Naive B cell (primary cell): ENCODE results near the gene GJC2. TPM values are rescaled to one million over a fixed set of nuclear protein-coding genes. Genes with fewer than 3 reads are reported as not detected.
"Not testable (repeated sequence)": the region's sequence is repeated elsewhere in the genome, so short reads cannot be mapped to it uniquely, and the experiment has no call there.

Experiments used
- ATAC-seq, 2 donors: fragments of 150-1000 bp; cut with Tn5 transposase; 2 replicates each; pipeline ENCODE4 v1.10.0; 2021; ENCODE audit warnings: low read depth in 2 of 2, mild to moderate bottlenecking in 2 of 2, moderate library complexity in 2 of 2
- DNase-seq: peaks from one replicate; pipeline ENCODE4 v3.0.0; 2022
- H3K27ac Mint-ChIP-seq, 6 donors: one replicate each; pipeline ENCODE4 v1.8.0; 2020 to 2022; ENCODE audit warnings: mild to moderate bottlenecking in 6 of 6, mixed read lengths in 6 of 6, moderate library complexity in 5 of 6, inconsistent platforms in 2 of 6
- H3K27me3 Mint-ChIP-seq, 3 donors: one replicate each; pipeline ENCODE4 v1.8.0; 2021 to 2022; ENCODE audit warnings: mixed read lengths in 3 of 3, mild to moderate bottlenecking in 1 of 3
- H3K36me3 Mint-ChIP-seq, 2 donors: one replicate each; pipeline ENCODE4 v1.8.0; 2020 to 2022; ENCODE audit warnings: mixed read lengths in 2 of 2, inconsistent platforms in 1 of 2, mild to moderate bottlenecking in 1 of 2
- H3K4me1 Mint-ChIP-seq, 3 donors: one replicate each; pipeline ENCODE4 v1.8.0; 2020 to 2022; ENCODE audit warnings: mixed read lengths in 3 of 3, inconsistent platforms in 1 of 3, mild to moderate bottlenecking in 1 of 3, moderate library complexity in 1 of 3
- H3K4me3 Mint-ChIP-seq, 8 donors: one replicate each; pipeline ENCODE4 v1.8.0; 2020 to 2022; ENCODE audit warnings: mild to moderate bottlenecking in 8 of 8, mixed read lengths in 8 of 8, moderate library complexity in 8 of 8, inconsistent platforms in 2 of 8
- H3K9me3 Mint-ChIP-seq, 7 donors: one replicate each; pipeline ENCODE4 v1.8.0; 2020 to 2022; ENCODE audit warnings: mixed read lengths in 7 of 7, mild to moderate bottlenecking in 5 of 7, inconsistent platforms in 2 of 7, moderate library complexity in 1 of 7
- polyA plus RNA-seq, 6 donors: library from polyadenylated mRNA; unstranded; fragments of 300-500 nt; fragmentation: Illumina TruSeq; gene quantifications; one replicate each; pipeline ENCODE4 v1.2.3, GENCODE V29; 2021; ENCODE audit warnings: low read depth in 6 of 6

Gene GJC2
- polyA plus RNA-seq, 6 donors from 2014 or later: not detected

DNA sequence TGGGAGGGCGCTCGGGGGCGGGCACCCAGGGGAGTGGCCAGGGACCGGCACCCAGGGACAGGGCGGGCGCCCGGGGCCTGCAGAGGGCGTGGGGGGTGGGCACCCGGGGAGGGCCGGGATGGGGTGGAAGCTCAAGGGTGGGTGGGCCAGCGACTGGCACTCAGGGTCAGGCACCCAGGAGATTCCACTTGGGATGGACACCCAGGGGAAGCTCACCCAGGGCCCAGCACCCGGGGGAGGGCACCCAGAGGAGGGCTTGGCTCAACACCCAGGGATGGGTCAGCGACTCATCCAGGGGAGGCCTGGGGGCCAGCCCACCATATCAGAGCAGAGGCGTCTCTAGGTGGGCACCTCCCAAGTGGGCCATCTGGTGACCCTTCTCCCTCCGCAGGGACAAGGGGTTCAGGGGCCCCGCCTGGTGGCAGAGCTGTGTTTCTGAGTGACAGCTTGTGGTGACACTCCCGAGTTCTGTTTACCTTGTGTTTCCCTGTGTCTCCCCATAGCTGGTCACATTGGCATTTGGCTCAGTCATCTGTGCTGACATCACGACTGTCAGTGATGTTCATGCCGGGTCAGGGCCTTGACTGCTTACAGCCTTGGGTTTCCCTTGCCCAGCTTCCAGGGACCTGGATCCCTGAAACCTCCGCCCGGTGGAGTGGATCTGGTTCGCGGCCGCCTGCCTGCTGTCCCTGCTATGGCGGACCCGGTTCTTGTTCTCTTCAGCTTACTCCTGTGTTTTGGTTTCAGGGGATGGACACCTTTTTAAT lies 16.6 kb downstream of the GJC2 start:
- Mint-ChIP-seq H3K36me3 (no peaks in the 10 kb centered on the region), H3K4me3 (peak overlapping the region; percentile 86 to 94 (median 88)), H3K27me3 (no peaks in the 10 kb centered on the region), H3K27ac (peak overlapping the region; percentile 95 to 99 (median 96)), H3K4me1 (peaks cover 27 to 42% (median 39%) of the 10 kb centered on the region in 3 donors), H3K9me3 (no peaks in the 10 kb centered on the region)
- peak; percentile 63 for DNase-seq
- ATAC-seq: peak; percentile 23

GRCh38 chr1:228168563-228169270 lies 19.0 kb downstream of the GJC2 start:
- Mint-ChIP-seq H3K27ac (peak overlapping the region; percentile 66 to 96 (median 78)), H3K27me3 (no peaks in the 10 kb centered on the region), H3K9me3 (no peaks in the 10 kb centered on the region), H3K4me1 (peaks cover 35 to 50% (median 47%) of the 10 kb centered on the region in 3 donors), H3K36me3 (no peaks in the 10 kb centered on the region), H3K4me3 (peak overlapping the region in 2 of 8 donors; percentile 21 to 74)
- no peak for DNase-seq
- no peak for ATAC-seq

GRCh38 chr1:228169345-228169744 lies 19.6 kb downstream of the GJC2 start:
- no peak for DNase-seq
- no peak for ATAC-seq
- H3K4me1 Mint-ChIP-seq: peaks cover 29 to 46% (median 41%) of the 10 kb centered on the region in 3 donors
- no peaks in the 10 kb centered on the region for H3K27me3 Mint-ChIP-seq
- peak overlapping the region in 2 of 8 donors; percentile 21 to 74 for H3K4me3 Mint-ChIP-seq
- peak overlapping the region in 4 of 6 donors; percentile 37 to 95 (median 76) for H3K27ac Mint-ChIP-seq
- H3K9me3 Mint-ChIP-seq: no peaks in the 10 kb centered on the region
- no peaks in the 10 kb centered on the region for H3K36me3 Mint-ChIP-seq

DNA sequence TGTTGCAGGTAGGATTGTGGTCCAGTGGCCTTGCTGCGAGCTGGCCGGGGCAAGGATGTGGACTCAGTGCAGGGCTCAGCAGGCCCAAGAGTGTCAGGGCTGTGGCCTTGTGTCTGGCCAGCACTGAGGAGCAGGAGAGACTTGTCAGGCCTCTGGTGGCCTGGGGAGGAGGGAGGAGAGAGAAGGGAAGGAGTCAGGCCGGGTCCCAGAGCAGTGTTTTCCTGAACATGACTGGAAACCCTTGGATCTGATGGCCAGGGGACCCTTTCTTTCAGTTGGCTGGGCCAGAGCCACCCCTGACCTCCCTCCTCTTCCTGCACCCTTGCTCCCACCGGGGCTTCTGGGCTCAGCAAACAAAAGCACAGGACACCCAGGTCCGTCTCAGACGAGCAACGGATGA lies 20.9 kb downstream of the GJC2 start:
- DNase-seq (no peak), ATAC-seq (no peak)
- Mint-ChIP-seq H3K9me3 (no peaks in the 10 kb centered on the region), H3K4me3 (peak overlapping the region in 1 of 8 donors; percentile 42), H3K27ac (peak overlapping the region in 2 of 6 donors; percentile 79 to 95), H3K4me1 (peaks cover 20 to 36% (median 31%) of the 10 kb centered on the region in 3 donors), H3K27me3 (no peaks in the 10 kb centered on the region), H3K36me3 (no peaks in the 10 kb centered on the region)

GRCh38 chr1:228171221-228171891 lies 21.6 kb downstream of the GJC2 start:
- ATAC-seq (no peak), DNase-seq (no peak)
- H3K27ac Mint-ChIP-seq: peak overlapping the region in 2 of 6 donors; percentile 57 to 64
- no peaks in the 10 kb centered on the region for H3K36me3 Mint-ChIP-seq
- H3K9me3 Mint-ChIP-seq: no peaks in the 10 kb centered on the region
- H3K4me3 Mint-ChIP-seq: peak overlapping the region in 2 of 8 donors; percentile 7 to 47
- no peaks in the 10 kb centered on the region for H3K27me3 Mint-ChIP-seq
- H3K4me1 Mint-ChIP-seq: peaks cover 20 to 36% (median 31%) of the 10 kb centered on the region in 3 donors

DNA sequence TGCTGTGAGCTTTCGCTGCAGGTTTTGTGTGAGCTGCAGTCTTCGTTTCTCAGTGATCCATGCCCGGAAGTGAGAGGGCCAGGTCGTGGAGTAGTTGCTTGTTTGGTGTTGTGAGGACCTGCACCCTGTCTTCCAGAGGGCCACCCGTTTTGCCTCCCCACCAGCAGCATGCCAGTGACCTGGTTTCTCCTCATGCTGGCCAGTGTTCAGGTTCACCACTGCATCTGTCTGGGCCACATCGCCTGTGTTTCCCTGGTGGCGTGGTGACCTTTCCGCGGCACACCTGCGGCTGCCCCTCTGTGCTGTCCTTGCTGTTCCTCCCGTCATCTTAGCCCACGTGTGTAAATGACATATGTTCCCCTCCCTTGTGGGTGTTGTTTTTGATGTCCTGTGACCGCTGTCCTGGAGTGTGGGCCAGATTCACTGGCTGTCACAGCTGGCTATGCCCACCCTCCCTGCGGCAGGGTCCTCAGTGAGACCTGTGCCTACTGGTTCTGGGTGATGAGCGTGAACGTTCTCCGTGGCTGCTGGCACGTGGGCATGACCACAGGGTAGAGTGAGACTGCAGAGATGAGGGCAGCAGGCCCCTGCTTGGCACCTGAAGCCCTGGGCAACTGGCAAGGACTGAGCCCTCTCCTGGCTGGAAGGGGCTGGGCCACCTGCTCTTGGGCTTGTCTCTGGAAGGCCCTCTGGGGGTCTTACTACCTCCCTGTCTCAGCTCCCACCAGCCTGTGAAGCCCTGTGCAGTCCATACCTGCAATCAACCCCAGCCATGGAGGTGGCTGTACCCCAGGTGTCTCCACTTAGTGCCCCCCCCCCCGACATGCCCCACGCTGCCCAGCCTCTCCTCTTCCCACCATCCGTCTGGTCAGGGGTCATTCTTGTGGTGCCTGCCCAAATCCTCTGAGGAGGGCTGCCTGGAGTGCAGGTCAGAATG lies 23.1 kb downstream of the GJC2 start:
- DNase-seq (no peak), ATAC-seq (no peak)
- peak overlapping the region in 1 of 6 donors; percentile 57 for H3K27ac Mint-ChIP-seq
- H3K9me3 Mint-ChIP-seq: no peaks in the 10 kb centered on the region
- no peaks in the 10 kb centered on the region for H3K36me3 Mint-ChIP-seq
- no peaks in the 10 kb centered on the region for H3K27me3 Mint-ChIP-seq
- H3K4me3 Mint-ChIP-seq: peak overlapping the region in 1 of 8 donors; percentile 24
- peaks cover 18 to 26% (median 25%) of the 10 kb centered on the region in 3 donors for H3K4me1 Mint-ChIP-seq

- not testable (repeated sequence) for H3K9me3 Mint-ChIP-seq, DNase-seq, H3K4me3 Mint-ChIP-seq, H3K27me3 Mint-ChIP-seq, H3K36me3 Mint-ChIP-seq
- peak in 1 of 2 donors; percentile 40 for ATAC-seq
- Mint-ChIP-seq H3K27ac (peak overlapping the region in 1 of 6 donors; percentile 42), H3K4me1 (peaks cover 19 to 27% (median 20%) of the 10 kb centered on the region in 3 donors)
Observed at GRCh38 chr1:228173528-228174481, 24.1 kb downstream of the GJC2 start.

DNA sequence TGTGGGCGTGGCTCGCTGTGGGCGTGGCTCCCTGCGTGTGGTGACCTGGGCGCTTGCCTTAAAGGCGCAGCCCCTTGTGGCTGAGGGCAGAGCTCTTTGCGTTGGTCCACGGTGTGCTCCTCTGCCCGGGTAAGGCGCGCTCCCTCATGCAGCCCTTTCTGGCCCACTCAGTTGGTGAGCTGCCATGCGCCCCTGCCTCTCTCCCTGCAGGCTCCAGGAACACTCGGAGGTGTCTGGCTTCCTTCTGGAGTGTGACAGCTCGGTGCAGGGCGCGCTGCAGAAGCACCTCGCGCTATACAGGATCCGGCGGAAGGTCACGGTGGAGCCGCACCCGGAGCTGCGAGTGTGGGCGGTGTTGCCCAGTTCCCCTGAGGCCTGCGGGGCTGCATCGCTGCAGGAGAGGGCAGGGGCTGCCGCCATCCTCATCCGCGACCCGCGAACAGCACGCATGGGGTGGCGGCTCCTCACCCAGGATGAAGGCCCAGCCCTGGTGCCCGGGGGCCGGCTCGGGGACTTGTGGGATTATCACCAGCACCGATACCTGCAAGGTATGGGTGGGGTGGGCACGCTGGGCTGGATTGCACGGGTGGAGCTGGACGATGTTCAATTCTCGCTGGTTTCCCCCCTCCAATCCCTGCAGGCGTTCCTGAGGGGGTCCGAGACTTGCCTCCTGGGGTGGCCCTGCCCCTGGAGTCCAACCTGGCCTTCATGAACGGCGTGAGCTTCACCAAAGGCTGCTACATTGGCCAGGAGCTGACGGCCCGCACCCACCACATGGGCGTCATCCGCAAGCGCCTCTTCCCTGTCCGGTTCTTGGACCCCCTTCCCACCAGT lies 25.0 kb downstream of the GJC2 start:
- Mint-ChIP-seq H3K4me1 (peaks cover 15 to 21% (median 15%) of the 10 kb centered on the region in 3 donors), H3K36me3 (peaks cover 0 to 5% of the 10 kb centered on the region in 2 donors), H3K4me3 (no peak overlapping the region), H3K9me3 (no peaks in the 10 kb centered on the region), H3K27me3 (no peaks in the 10 kb centered on the region), H3K27ac (peak overlapping the region in 3 of 6 donors; percentile 28 to 47 (median 34))
- DNase-seq (no peak), ATAC-seq (peak in 1 of 2 donors; percentile 39)

DNA sequence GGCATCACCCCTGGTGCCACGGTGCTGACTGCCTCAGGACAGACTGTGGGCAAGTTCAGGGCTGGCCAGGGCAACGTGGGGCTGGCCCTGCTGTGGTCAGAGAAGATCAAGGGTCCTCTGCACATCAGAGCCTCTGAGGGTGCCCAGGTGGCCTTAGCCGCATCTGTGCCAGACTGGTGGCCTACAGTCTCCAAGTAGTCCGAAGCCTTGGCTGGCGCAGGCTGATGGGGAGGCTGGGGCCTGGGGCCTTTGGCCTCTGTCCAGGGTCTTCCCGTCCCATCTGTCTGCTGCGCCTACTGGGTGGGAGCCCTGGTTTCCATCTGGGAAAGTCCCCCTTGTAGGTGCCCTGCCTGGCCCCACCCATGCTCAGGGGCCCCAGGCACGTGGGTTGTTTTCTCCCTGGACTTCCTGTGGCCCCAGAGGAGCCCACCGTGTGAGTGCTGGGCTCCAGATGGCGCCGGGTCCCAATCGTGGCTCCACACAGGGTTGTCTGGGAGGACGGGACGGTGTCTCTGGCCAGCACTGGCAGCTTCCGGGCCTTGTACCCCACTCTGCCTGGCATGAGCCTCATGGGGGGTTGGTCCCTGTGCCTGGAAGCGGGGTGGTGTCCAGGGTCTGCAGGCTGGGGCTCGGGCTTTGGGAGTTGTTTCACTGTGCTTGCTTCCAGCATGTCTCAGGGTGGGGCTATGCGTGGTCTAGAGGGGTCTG lies 25.7 kb downstream of the GJC2 start:
- H3K4me1 Mint-ChIP-seq: peaks cover 12 to 19% (median 15%) of the 10 kb centered on the region in 3 donors
- peak overlapping the region in 2 of 6 donors; percentile 28 to 62 for H3K27ac Mint-ChIP-seq
- no peak overlapping the region for H3K4me3 Mint-ChIP-seq
- no peaks in the 10 kb centered on the region for H3K9me3 Mint-ChIP-seq
- H3K27me3 Mint-ChIP-seq: no peaks in the 10 kb centered on the region
- no peak for DNase-seq
- no peak for ATAC-seq
- H3K36me3 Mint-ChIP-seq: peaks cover 0 to 5% of the 10 kb centered on the region in 2 donors

DNA sequence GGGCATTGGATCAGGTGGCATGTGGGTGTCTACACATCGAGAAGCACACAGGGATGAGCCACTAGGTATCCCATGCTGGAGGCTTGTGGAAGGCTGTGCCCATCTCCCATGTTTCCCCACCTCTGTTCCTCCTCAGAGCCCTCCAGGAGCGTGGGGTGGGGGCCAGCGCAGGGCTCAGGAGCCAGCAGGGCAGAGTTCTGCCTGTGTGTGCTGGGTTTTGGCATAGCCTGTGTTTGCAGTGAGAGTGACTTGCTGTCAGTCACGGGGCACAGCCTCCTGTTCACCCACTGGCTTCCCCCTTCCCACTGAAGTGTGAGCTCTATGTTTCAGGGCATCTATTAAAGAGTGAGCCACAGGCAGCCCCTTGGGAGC lies 26.3 kb downstream of the GJC2 start:
- H3K4me3 Mint-ChIP-seq: no peak overlapping the region
- H3K36me3 Mint-ChIP-seq: peaks cover 0 to 5% of the 10 kb centered on the region in 2 donors
- ATAC-seq (no peak), DNase-seq (no peak)
- H3K27me3 Mint-ChIP-seq: no peaks in the 10 kb centered on the region
- H3K9me3 Mint-ChIP-seq: no peaks in the 10 kb centered on the region
- H3K4me1 Mint-ChIP-seq: peaks cover 10 to 19% (median 15%) of the 10 kb centered on the region in 3 donors
- H3K27ac Mint-ChIP-seq: peak overlapping the region in 1 of 6 donors; percentile 62
